GM12801 (cell line): Measurements from ENCODE around the gene ATP5IF1.

Source experiments
- CTCF ChIP-seq: IDR thresholded peaks from one replicate; pipeline ENCODE4 v1.5.1; 2011; ENCODE audit warnings: control low read depth; ENCODE audit not compliant: insufficient read length; ENCODE audit errors: extremely low read depth

ATP5IF1 gene

GRCh38 chr1:28229089-28229488 lies 6.8 kb upstream of the ATP5IF1 start:
- TF ChIP-seq CTCF, result no peak

GRCh38 chr1:28229996-28230395 lies 5.9 kb upstream of the ATP5IF1 start:
- no peak for TF ChIP-seq CTCF

- no peak for TF ChIP-seq CTCF
Measured at GRCh38 chr1:28232558-28233263, 3.2 kb upstream of the ATP5IF1 start, which contains the start of gene DNAJC8. TSS of gene DNAJC8 (minus strand) at chr1:28233029. CDS start at chr1:28232998, 31 bp downstream.

- TF ChIP-seq CTCF, result no peak
Measured at GRCh38 chr1:28233264-28233606, 2.7 kb upstream of the ATP5IF1 start.

- no peak for TF ChIP-seq CTCF
Measured at GRCh38 chr1:28236656-28237322, 865 bp downstream of the ATP5IF1 start.

GRCh38 chr1:28239004-28239403 lies 3.1 kb downstream of the ATP5IF1 start:
- TF ChIP-seq CTCF, result no peak

- no peak for TF ChIP-seq CTCF
Measured at GRCh38 chr1:28240024-28240423, 4.1 kb downstream of the ATP5IF1 start.
